Gastroesophageal sphincter (tissue), 3 donors: ENCODE measurements around the gene RIGI.

Experiments used
- CTCF ChIP-seq, 4 experiments: fragments of 200-600 bp in 2 of 4; fragments of 450-650 bp in 2 of 4; sonication (generic) in 1 of 4; IDR thresholded peaks; one replicate each; pipeline ENCODE4 v1.5.1; 2017 to 2019; ENCODE audit warnings: antibody characterized with exemption in 4 of 4, mild to moderate bottlenecking in 2 of 4, moderate library complexity in 2 of 4
- POLR2AphosphoS5 ChIP-seq: sonication (generic); formaldehyde crosslinking; IDR thresholded peaks from one replicate; pipeline ENCODE4 v1.6.1; 2017; ENCODE audit warnings: antibody characterized with exemption

GRCh38 chr9:32501868-32502267 lies 24.1 kb downstream of the RIGI start:
- TF ChIP-seq CTCF (IDR thresholded peaks at IDR 0.05) (no peak), POLR2AphosphoS5 (no peak)
